SK-N-SH (cell line): ENCODE data around the gene SPRY2. TPM values are rescaled to one million over a fixed set of nuclear protein-coding genes. Genes with fewer than 3 reads are reported as not detected.

ENCODE experiments used
- CTCF ChIA-PET: fragments of 300-600, 350-600 bp; formaldehyde crosslinking; extraction: SDS; loops from one replicate; lab custom pipeline; 2021; lab: Yijun Ruan, JAX
- POLR2A ChIA-PET: fragments of 350-600 bp; sonication (Branson Sonifier 250); formaldehyde crosslinking; extraction: SDS; loops from one replicate; lab custom pipeline; 2020; ENCODE audit warnings: antibody characterized with exemption, inconsistent platforms; lab: Yijun Ruan, JAX
- DNase-seq: peaks from one replicate; pipeline ENCODE4 v3.0.0; 2012
- H2AFZ ChIP-seq: fragments of 200-600 bp; sonication (generic); 2 replicates; pipeline ENCODE4 v1.8.1; 2016; ENCODE audit warnings: antibody characterized with exemption, mild to moderate bottlenecking, low read depth
- H3F3A ChIP-seq: fragments of 200-600 bp; sonication (generic); replicated peaks from 2 replicates; pipeline ENCODE3; 2016; ENCODE audit warnings: antibody characterized with exemption, mild to moderate bottlenecking; ENCODE audit not compliant: insufficient read depth
- H3K27ac ChIP-seq, 2 experiments: fragments of 200-500 bp in 1 of 2; fragments of 200-600 bp in 1 of 2; sonication (Bioruptor generic) in 1 of 2; sonication (generic), shearing (Covaris generic) in 1 of 2; 2 replicates each; pipeline versions ENCODE4 v1.5.1 to v1.6.1; 2014 to 2016; ENCODE audit warnings: low read depth in 2 of 2, inconsistent platforms in 1 of 2, low read length in 1 of 2, mild to moderate bottlenecking in 1 of 2, mixed read lengths in 1 of 2
- H3K27me3 ChIP-seq: fragments of 200-600 bp; sonication (generic), shearing (Covaris generic); 2 replicates; pipeline ENCODE4 v1.6.1; 2016; ENCODE audit warnings: mixed run types; ENCODE audit not compliant: insufficient read depth
- H3K36me3 ChIP-seq, 2 experiments: fragments of 200-500 bp in 1 of 2; fragments of 200-600 bp in 1 of 2; sonication (Bioruptor generic) in 1 of 2; sonication (generic) in 1 of 2; replicated peaks in 1 of 2; 2 replicates each; pipeline versions ENCODE3 to v1.5.1; 2014 to 2016; ENCODE audit warnings: low read length in 1 of 2, mild to moderate bottlenecking in 1 of 2; ENCODE audit not compliant: insufficient read depth in 2 of 2, control insufficient read depth in 1 of 2
- H3K4me1 ChIP-seq, 2 experiments: fragments of 200-500 bp in 1 of 2; fragments of 200-600 bp in 1 of 2; sonication (Bioruptor generic) in 1 of 2; sonication (generic), shearing (Covaris generic) in 1 of 2; 2 replicates each; pipeline versions ENCODE4 v1.5.1 to v1.6.1; 2014 to 2016; ENCODE audit warnings: low read depth in 1 of 2, low read length in 1 of 2, mixed run types in 1 of 2; ENCODE audit not compliant: insufficient read depth in 2 of 2, control insufficient read depth in 1 of 2
- H3K4me2 ChIP-seq: fragments of 200-600 bp; sonication (generic), shearing (Covaris generic); 2 replicates; pipeline ENCODE4 v1.6.1; 2017; ENCODE audit warnings: mixed run types
- H3K4me3 ChIP-seq, 2 experiments: fragments of 200-500 bp in 1 of 2; fragments of 200-600 bp in 1 of 2; sonication (Bioruptor generic) in 1 of 2; sonication (generic), shearing (Covaris generic) in 1 of 2; 2 replicates each; pipeline versions ENCODE4 v1.5.1 to v1.8.1; 2014 to 2016; ENCODE audit warnings: low read depth in 2 of 2, inconsistent platforms in 1 of 2, low read length in 1 of 2, mild to moderate bottlenecking in 1 of 2, mixed read lengths in 1 of 2, moderate library complexity in 1 of 2
- H3K79me2 ChIP-seq: fragments of 200-600 bp; sonication (generic); 2 replicates; pipeline ENCODE4 v1.8.1; 2017; ENCODE audit warnings: mild to moderate bottlenecking; ENCODE audit not compliant: insufficient read depth
- H3K9ac ChIP-seq: fragments of 200-600 bp; sonication (generic); 2 replicates; pipeline ENCODE4 v1.6.1; 2017; ENCODE audit warnings: mixed run types
- H3K9me2 ChIP-seq: fragments of 200-600 bp; sonication (generic); 2 replicates; pipeline ENCODE4 v1.6.1; 2017; ENCODE audit warnings: mixed run types
- H3K9me3 ChIP-seq: fragments of 200-600 bp; sonication (generic); 2 replicates; pipeline ENCODE4 v1.6.1; 2017; ENCODE audit warnings: mixed run types, mild to moderate bottlenecking, moderate library complexity
- H4K20me1 ChIP-seq: fragments of 200-600 bp; sonication (generic); 2 replicates; pipeline ENCODE4 v1.6.1; 2017; ENCODE audit warnings: mild to moderate bottlenecking, mixed run types; ENCODE audit not compliant: insufficient read depth
- CHD2 ChIP-seq: fragments of 150-350 bp; IDR thresholded peaks from 2 replicates; pipeline ENCODE4 v1.6.1; 2018; ENCODE audit warnings: low read length; ENCODE audit not compliant: partially characterized antibody
- ELF1 ChIP-seq: IDR thresholded peaks from 2 replicates; pipeline ENCODE4 v1.4.0; 2012
- EP300 ChIP-seq, 2 experiments: IDR thresholded peaks; 2 replicates each; pipeline versions ENCODE4 v1.4.0 to v1.6.1; 2012; ENCODE audit warnings: borderline replicate concordance in 1 of 2, low read depth in 1 of 2, low read length in 1 of 2
- FOXJ3 ChIP-seq: sonication (generic); formaldehyde crosslinking; IDR thresholded peaks from 2 replicates; pipeline ENCODE4 v1.5.1; 2020; ENCODE audit warnings: mild to moderate bottlenecking, missing genetic modification reagents
- GABPA ChIP-seq: IDR thresholded peaks from 2 replicates; pipeline ENCODE4 v1.4.0; 2012; ENCODE audit warnings: low read depth, mild to moderate bottlenecking
- GATA2 ChIP-seq: sonication (generic); formaldehyde crosslinking; IDR thresholded peaks from 2 replicates; pipeline ENCODE4 v1.5.0; 2020; ENCODE audit warnings: mild to moderate bottlenecking, missing genetic modification reagents
- JUND ChIP-seq: IDR thresholded peaks from 2 replicates; pipeline ENCODE4 v1.4.0; 2012
- NFIC ChIP-seq: IDR thresholded peaks from 2 replicates; pipeline ENCODE4 v1.4.0; 2012; ENCODE audit warnings: borderline replicate concordance
- NRF1 ChIP-seq: IDR thresholded peaks from 2 replicates; pipeline ENCODE4 v1.6.1; 2012; ENCODE audit warnings: low read depth, mild to moderate bottlenecking, low read length
- RAD21 ChIP-seq: IDR thresholded peaks from 2 replicates; pipeline ENCODE4 v1.6.1; 2012; ENCODE audit warnings: mild to moderate bottlenecking, low read length
- SMC3 ChIP-seq: IDR thresholded peaks from 2 replicates; pipeline ENCODE4 v1.6.1; 2012; ENCODE audit warnings: low read depth, low read length, improper control_type of control experiment
- TEAD4 ChIP-seq: IDR thresholded peaks from 2 replicates; pipeline ENCODE4 v1.4.0; 2012; ENCODE audit warnings: mild to moderate bottlenecking, borderline replicate concordance; ENCODE audit not compliant: insufficient read depth
- YY1 ChIP-seq: IDR thresholded peaks from 2 replicates; pipeline ENCODE4 v1.4.0; 2012; ENCODE audit warnings: low read depth, mild to moderate bottlenecking
- WGBS: methylation state at CpG from one replicate; pipeline ENCODE4 v1.1.6; 2017; ENCODE audit warnings: low lambda C conversion rate; 5-methylcytosine and 5-hydroxymethylcytosine counted together
- polyA plus RNA-seq, 3 experiments: library from polyadenylated mRNA; depleted of rRNA; stranded (reverse); fragments of >200 nt; gene quantifications; 2 replicates each; pipeline ENCODE4 v1.2.3, GENCODE V29; 2012
- TF ChIP-seq, protein P1 (sequence below): IDR thresholded peaks from 2 replicates; pipeline ENCODE4; 2012
- TF ChIP-seq, protein P2 (sequence below): IDR thresholded peaks from 2 replicates; pipeline ENCODE4 v1.4.0; 2012; ENCODE audit warnings: low read depth, borderline replicate concordance
- TF ChIP-seq, protein P3 (sequence below): fragments of 150-350 bp; IDR thresholded peaks from 2 replicates; pipeline ENCODE4 v1.6.1; 2017; ENCODE audit warnings: antibody characterized with exemption, low read length, low read depth, borderline replicate concordance
- TF ChIP-seq, protein P4 (sequence below): IDR thresholded peaks from 2 replicates; pipeline ENCODE4 v1.4.0; 2012; ENCODE audit warnings: low read depth

SPRY2 gene
- polyA plus RNA-seq, 1 of the 3 experiments (the other 2 are of a cell fraction), result 122 TPM

DNA sequence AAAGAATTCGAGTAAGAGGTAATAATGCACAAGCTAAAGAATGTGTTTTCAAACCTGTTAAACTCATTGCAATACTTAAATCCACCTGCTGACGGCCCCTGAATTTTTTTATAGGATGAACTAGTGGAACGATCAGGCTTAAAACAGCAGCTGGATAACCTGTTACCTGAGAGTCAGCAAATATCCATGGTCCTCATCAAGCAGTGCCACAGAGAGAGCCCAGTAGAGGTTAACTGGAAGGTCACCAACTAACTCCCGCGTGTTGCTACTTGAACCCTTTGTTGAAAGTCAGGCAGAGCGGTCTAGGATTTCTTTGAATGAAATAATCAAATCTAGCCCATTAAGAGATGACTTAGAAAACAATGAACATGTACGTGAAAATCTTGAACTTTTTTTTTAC, 47.6 kb upstream of the SPRY2 start:
- H3K9me3 ChIP-seq, result peaks cover 6% of the 10 kb centered on the region; the same call in 1 of the 2 replicates
- TF ChIP-seq FOXJ3 (CRISPR knock-in tag), result no peak
- TF ChIP-seq NRF1, result no peak
- TF ChIP-seq EP300 (IDR thresholded peaks at IDR 0.05; ENCODE audit: borderline replicate concordance in 1 of 2, low read depth in 1 of 2, low read length in 1 of 2), result no peak
- no peak for TF ChIP-seq RAD21
- TF ChIP-seq CHD2, result no peak
- TF ChIP-seq, protein P1, sequence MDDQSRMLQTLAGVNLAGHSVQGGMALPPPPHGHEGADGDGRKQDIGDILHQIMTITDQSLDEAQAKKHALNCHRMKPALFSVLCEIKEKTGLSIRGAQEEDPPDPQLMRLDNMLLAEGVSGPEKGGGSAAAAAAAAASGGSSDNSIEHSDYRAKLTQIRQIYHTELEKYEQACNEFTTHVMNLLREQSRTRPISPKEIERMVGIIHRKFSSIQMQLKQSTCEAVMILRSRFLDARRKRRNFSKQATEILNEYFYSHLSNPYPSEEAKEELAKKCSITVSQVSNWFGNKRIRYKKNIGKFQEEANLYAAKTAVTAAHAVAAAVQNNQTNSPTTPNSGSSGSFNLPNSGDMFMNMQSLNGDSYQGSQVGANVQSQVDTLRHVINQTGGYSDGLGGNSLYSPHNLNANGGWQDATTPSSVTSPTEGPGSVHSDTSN, result no peak
- TF ChIP-seq GATA2 (CRISPR knock-in tag), result no peak
- TF ChIP-seq, protein P2, sequence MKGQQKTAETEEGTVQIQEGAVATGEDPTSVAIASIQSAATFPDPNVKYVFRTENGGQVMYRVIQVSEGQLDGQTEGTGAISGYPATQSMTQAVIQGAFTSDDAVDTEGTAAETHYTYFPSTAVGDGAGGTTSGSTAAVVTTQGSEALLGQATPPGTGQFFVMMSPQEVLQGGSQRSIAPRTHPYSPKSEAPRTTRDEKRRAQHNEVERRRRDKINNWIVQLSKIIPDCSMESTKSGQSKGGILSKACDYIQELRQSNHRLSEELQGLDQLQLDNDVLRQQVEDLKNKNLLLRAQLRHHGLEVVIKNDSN, result no peak
- no peak for TF ChIP-seq TEAD4
- no peak for TF ChIP-seq ELF1
- no peak for TF ChIP-seq YY1
- TF ChIP-seq GABPA, result no peak
- TF ChIP-seq NFIC, result no peak
- no peak for TF ChIP-seq JUND
- TF ChIP-seq, protein P3, sequence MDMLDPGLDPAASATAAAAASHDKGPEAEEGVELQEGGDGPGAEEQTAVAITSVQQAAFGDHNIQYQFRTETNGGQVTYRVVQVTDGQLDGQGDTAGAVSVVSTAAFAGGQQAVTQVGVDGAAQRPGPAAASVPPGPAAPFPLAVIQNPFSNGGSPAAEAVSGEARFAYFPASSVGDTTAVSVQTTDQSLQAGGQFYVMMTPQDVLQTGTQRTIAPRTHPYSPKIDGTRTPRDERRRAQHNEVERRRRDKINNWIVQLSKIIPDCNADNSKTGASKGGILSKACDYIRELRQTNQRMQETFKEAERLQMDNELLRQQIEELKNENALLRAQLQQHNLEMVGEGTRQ, result no peak
- ChIA-PET POLR2A (no interaction called here), CTCF (interaction anchor here (1.1 to 1.7 kb wide), 2 partner anchors 46 kb away, joined by 3 to 5 read pairs; no protein-coding TSS in a partner anchor)
- no peaks in the 10 kb centered on the region for H3K4me1 ChIP-seq
- no peaks in the 10 kb centered on the region for H3K9me2 ChIP-seq
- H2AFZ ChIP-seq, result no peak overlapping the region
- no peak overlapping the region for H3K4me3 ChIP-seq
- no peaks in the 10 kb centered on the region for H3F3A ChIP-seq
- H3K9ac ChIP-seq, result no peak overlapping the region
- H3K27me3 ChIP-seq, result no peaks in the 10 kb centered on the region
- no peaks in the 10 kb centered on the region for H4K20me1 ChIP-seq
- 71% methylated on average over 7 of the region's 7 CpGs for WGBS
- H3K4me2 ChIP-seq, result no peak overlapping the region
- no peaks in the 10 kb centered on the region for H3K36me3 ChIP-seq
- DNase-seq, result no peak
- no peaks in the 10 kb centered on the region for H3K79me2 ChIP-seq
- H3K27ac ChIP-seq, result no peak overlapping the region

DNA sequence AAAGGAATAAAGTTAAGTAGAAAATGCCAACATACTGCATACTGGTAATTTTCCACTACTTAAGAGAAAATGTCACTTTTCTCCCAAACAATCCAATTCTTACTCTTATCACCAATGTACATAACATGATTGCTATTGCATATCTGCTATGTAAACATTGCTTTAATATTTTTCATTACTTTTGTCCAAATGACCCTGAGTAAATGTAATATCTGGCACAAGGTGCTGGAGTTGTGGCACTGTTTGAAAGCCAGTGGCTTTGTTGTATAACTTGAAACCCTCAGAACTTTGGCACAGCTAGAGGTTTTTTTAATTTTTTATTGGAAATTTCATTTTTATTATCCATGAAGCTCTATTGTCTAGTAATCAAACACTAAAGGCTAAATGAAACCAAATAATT, 45.7 kb upstream of the SPRY2 start:
- no peak overlapping the region for H3K27ac ChIP-seq
- no peaks in the 10 kb centered on the region for H4K20me1 ChIP-seq
- H3K27me3 ChIP-seq, result no peaks in the 10 kb centered on the region
- no peak overlapping the region for H2AFZ ChIP-seq
- no peak overlapping the region for H3K9ac ChIP-seq
- H3K4me1 ChIP-seq, result no peaks in the 10 kb centered on the region
- H3K36me3 ChIP-seq, result no peaks in the 10 kb centered on the region
- peaks cover 6% of the 10 kb centered on the region; the same call in 1 of the 2 replicates for H3K9me3 ChIP-seq
- no peak overlapping the region for H3K4me2 ChIP-seq
- ChIA-PET CTCF (no interaction called here), POLR2A (no interaction called here)
- H3K79me2 ChIP-seq, result no peaks in the 10 kb centered on the region
- no peaks in the 10 kb centered on the region for H3F3A ChIP-seq
- no peaks in the 10 kb centered on the region for H3K9me2 ChIP-seq
- no peak for DNase-seq
- H3K4me3 ChIP-seq, result no peak overlapping the region
- no peak for TF ChIP-seq SMC3
- TF ChIP-seq NRF1, result no peak
- TF ChIP-seq, protein P4, sequence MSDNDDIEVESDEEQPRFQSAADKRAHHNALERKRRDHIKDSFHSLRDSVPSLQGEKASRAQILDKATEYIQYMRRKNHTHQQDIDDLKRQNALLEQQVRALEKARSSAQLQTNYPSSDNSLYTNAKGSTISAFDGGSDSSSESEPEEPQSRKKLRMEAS, result no peak
- no peak for TF ChIP-seq JUND
